Skeletal muscle tissue (tissue), 4 donors: Measurements from ENCODE around the gene UQCC5. TPM values are rescaled to one million over a fixed set of nuclear protein-coding genes. Genes with fewer than 3 reads are reported as not detected.

Experiments used
- H3K27ac ChIP-seq: one replicate; pipeline ENCODE4 v1.7.0; 2013; ENCODE audit warnings: mild to moderate bottlenecking, low read depth, low read length, inconsistent platforms
- H3K27me3 ChIP-seq, 3 donors: one replicate each; pipeline ENCODE4 v1.7.0; 2013; ENCODE audit warnings: low read length in 3 of 3; ENCODE audit not compliant: control insufficient read depth in 3 of 3, insufficient read depth in 3 of 3
- H3K36me3 ChIP-seq, 3 donors: one replicate each; pipeline ENCODE4 v1.7.0; 2013; ENCODE audit warnings: low read length in 3 of 3; ENCODE audit not compliant: control insufficient read depth in 3 of 3, insufficient read depth in 3 of 3
- H3K4me1 ChIP-seq, 3 donors: one replicate each; pipeline ENCODE4 v1.7.0; 2013; ENCODE audit warnings: low read length in 3 of 3, mild to moderate bottlenecking in 3 of 3; ENCODE audit not compliant: control insufficient read depth in 3 of 3, insufficient read depth in 3 of 3
- H3K4me3 ChIP-seq, 3 donors: one replicate each; pipeline ENCODE4 v1.7.0; 2013; ENCODE audit warnings: low read length in 3 of 3
- H3K9ac ChIP-seq, 3 donors: one replicate each; pipeline ENCODE4 v1.7.0; 2013; ENCODE audit warnings: low read length in 3 of 3, mild to moderate bottlenecking in 3 of 3, moderate library complexity in 2 of 3, low read depth in 1 of 3
- H3K9me3 ChIP-seq, 3 donors: one replicate each; pipeline ENCODE4 v1.7.0; 2013; ENCODE audit warnings: low read length in 3 of 3; ENCODE audit not compliant: control insufficient read depth in 3 of 3
- total RNA-seq: library from RNA; depleted of rRNA; stranded (reverse); fragments of >200 nt; gene quantifications from one replicate; pipeline ENCODE4 v1.2.3, GENCODE V29; 2014
- donor health status: Osteomylitis.

The UQCC5 gene
- total RNA-seq, 1 donor from 2014 or later = 1.0 TPM

DNA sequence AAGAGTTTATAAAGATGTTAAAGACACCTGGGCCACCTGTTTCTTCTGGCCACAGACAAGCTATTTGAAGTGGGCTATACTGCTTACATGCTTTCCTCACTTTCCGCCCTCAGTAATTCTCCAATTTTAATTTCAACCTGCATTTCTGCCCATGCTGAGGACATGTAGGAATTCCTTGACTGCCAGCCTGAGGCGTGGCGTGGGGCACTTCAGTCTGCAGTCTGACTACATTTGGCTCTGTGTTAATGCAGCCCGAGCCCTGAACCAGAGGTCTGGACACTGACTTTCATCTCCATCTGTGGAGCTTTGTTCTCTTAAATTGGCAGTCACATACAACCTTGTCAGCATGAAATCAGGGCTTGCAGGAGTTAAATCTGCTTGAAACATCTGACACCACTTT lies 8.5 kb downstream of the UQCC5 start:
- H3K36me3 ChIP-seq = peaks cover 3 to 24% (median 23%) of the 10 kb centered on the region in 3 donors
- peaks cover 3 to 5% (median 5%) of the 10 kb centered on the region in 3 donors for H3K4me1 ChIP-seq
- no peak overlapping the region for H3K4me3 ChIP-seq
- H3K9ac ChIP-seq = peak overlapping the region in 1 of 3 donors; percentile 9
- H3K9me3 ChIP-seq = no peaks in the 10 kb centered on the region
- H3K27ac ChIP-seq = no peak overlapping the region
- no peaks in the 10 kb centered on the region for H3K27me3 ChIP-seq

DNA sequence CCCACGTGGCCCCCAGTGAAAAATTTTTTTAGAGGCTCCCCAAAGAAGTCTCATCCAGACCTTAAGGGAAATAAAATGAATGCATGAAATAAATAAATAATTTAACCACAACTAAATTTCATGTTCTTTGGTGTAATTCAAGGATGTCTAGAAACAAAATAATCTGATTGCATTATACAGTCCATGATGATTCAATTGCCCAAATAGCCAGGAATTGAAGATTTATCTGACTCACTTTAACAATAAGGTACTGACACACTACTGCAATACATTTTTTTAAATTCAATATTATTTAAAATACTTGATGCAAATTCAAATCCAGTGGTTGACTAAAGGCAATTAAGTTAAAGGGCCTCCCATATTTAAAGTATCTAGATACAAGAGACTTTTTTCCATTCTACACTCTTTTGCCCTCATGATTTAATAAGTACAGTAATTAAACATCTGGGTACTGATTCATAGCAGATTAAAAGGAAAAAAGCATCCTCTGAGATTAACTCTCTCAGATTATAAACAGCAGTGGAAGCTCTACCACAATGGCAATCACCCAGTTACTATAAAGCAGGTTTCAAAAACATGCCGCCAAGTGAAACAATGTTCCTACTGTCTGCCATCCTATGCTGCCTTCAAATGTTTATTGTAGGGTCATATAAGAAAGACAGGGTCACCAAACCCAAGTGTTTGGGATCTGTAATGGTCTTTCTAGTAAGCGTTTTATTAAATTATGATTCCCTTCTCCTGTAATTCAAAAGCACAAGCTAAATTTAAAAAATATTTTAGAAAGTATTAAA lies 9.9 kb downstream of the UQCC5 start:
- Histone ChIP-seq H3K36me3 (peaks cover 8 to 28% (median 27%) of the 10 kb centered on the region in 3 donors), H3K9ac (no peak overlapping the region), H3K4me1 (peaks cover 3 to 9% (median 5%) of the 10 kb centered on the region in 3 donors), H3K27ac (no peak overlapping the region), H3K27me3 (no peaks in the 10 kb centered on the region), H3K4me3 (no peak overlapping the region), H3K9me3 (no peaks in the 10 kb centered on the region)

DNA sequence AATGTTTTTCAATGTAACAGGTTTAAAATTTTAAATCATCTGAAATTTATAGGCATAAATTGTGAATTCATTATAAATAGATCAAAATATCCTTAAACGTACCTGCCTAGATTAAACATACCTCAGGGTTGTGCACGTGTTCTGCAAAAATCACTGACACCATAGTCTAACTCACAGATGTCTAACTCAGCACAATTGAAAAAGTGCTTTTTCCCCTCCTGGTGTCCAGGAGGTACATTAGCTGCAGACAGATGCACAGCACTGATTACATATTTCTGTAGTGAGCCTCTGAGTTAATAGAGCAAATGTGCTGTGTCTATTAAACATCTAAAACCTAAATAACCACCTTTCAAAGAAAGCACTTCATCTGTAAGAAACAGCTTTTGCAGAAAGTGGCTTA lies 10.7 kb downstream of the UQCC5 start:
- Histone ChIP-seq H3K36me3 (peaks cover 8 to 31% (median 27%) of the 10 kb centered on the region in 3 donors), H3K4me1 (peaks cover 3 to 9% (median 5%) of the 10 kb centered on the region in 3 donors)

DNA sequence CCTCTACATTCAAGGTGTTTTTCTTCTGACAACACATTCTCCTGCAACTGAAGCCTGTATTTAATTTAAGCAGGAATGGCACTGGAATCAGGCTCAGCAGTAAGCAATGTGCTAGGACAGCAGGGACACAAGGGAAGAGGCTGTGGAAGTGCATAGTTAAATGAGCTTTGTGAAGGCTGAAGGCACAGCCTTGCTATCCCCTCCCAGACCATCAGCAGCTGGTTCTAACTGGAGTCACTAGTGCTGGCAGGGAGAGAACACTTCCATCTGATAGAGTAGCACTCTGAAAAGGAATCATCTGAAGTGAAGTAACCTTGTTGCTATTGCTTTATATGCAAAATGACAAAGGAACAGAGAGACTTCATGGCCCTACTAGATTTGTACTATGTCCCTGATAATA lies 14.7 kb downstream of the UQCC5 start:
- Histone ChIP-seq H3K27ac (no peak overlapping the region), H3K36me3 (peaks cover 16 to 46% (median 46%) of the 10 kb centered on the region in 3 donors), H3K9me3 (no peaks in the 10 kb centered on the region), H3K27me3 (no peaks in the 10 kb centered on the region), H3K4me1 (peaks cover 0 to 5% (median 0%) of the 10 kb centered on the region in 3 donors), H3K4me3 (no peak overlapping the region), H3K9ac (no peak overlapping the region)

More for the DNA sequence above, 10.7 kb downstream of the UQCC5 start:
- no peak overlapping the region for H3K9ac ChIP-seq
- no peak overlapping the region for H3K4me3 ChIP-seq
- no peaks in the 10 kb centered on the region for H3K27me3 ChIP-seq
- H3K9me3 ChIP-seq = no peaks in the 10 kb centered on the region
- H3K27ac ChIP-seq = no peak overlapping the region

DNA sequence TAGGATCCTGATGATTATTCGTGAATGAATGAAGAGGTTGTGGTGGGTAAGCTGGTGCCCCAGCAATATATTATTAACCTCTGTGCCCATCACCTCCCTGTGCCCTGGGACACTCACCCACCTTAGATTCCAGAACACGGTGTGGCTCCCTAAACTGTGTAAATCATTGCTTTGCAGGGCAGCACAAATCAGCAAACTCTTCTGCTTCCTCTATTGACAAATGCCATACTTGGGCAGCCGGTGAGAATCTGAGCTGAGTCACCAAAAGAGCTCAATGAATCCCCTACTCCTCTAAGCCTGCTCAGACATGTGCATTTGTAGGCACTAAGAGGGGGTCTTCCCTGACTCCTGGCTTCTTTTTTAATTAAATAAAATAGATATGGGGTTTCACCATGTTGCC lies 15.7 kb downstream of the UQCC5 start:
- Histone ChIP-seq H3K27me3 (no peaks in the 10 kb centered on the region), H3K4me3 (no peak overlapping the region), H3K4me1 (peaks cover 0 to 5% (median 0%) of the 10 kb centered on the region in 3 donors), H3K27ac (no peak overlapping the region), H3K9ac (no peak overlapping the region), H3K9me3 (no peaks in the 10 kb centered on the region), H3K36me3 (peaks cover 16 to 43% (median 40%) of the 10 kb centered on the region in 3 donors)

DNA sequence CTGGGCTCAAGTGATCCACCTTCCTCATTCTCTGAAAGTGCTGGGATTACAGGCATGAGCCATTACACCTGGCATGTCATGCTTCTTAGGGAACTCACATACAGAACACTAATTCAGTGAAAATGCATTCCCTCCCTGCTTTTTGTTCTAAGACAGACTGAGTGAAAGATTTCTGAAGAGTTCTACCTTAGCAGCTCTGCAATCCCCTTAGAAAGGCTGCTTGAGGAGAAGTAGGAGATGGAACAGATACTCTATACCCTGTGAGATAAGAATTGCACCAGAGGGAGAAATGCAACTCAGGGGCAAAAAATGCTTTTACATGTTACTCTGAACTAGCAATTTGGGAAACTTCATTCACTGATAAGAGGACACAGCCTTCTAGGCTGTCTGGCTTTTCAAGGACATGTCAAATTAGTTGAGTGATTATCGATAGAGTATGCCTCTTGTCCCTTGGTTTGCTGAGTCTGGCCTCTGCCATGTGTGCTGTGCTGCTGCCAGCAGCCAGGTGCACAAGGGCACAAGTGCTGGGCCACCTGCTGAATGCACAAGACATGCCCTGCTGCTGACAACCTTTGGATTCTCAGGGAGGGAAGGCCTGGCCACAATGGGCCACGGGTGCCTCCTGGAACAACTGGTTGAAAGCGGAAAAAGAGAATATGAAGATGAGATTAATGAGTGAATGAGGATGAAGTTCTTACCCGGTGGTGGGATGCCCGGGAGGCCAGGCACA lies 17.8 kb downstream of the UQCC5 start:
- H3K27ac ChIP-seq = no peak overlapping the region
- no peak overlapping the region for H3K9ac ChIP-seq
- H3K36me3 ChIP-seq = peaks cover 20 to 48% (median 41%) of the 10 kb centered on the region in 3 donors
- H3K27me3 ChIP-seq = no peaks in the 10 kb centered on the region
- H3K9me3 ChIP-seq = no peaks in the 10 kb centered on the region
- H3K4me3 ChIP-seq = no peak overlapping the region
- peaks cover 0 to 5% (median 0%) of the 10 kb centered on the region in 3 donors for H3K4me1 ChIP-seq

DNA sequence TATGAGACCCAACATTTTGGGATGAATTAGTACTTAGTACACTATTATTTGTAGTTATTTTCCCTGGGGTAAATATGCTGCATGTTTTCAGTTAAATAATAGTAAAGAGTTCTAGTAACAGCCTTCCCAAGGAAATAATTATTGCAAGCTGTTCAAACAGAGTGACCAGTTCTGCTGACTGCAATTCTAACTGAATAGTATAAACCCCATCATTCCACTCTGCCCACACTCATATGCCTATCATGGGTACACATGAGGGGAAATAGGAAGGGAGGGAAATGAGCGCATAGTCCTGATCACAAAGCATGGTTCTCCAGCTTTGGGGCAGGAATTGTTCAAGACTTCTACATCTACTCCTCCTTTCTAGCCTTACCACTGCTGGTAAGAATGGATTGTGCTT lies 18.7 kb downstream of the UQCC5 start:
- H3K4me3 ChIP-seq = no peak overlapping the region
- H3K9me3 ChIP-seq = no peaks in the 10 kb centered on the region
- H3K27ac ChIP-seq = no peak overlapping the region
- H3K4me1 ChIP-seq = peaks cover 0 to 5% (median 0%) of the 10 kb centered on the region in 3 donors
- no peaks in the 10 kb centered on the region for H3K27me3 ChIP-seq
- no peak overlapping the region for H3K9ac ChIP-seq
- H3K36me3 ChIP-seq = peaks cover 25 to 53% (median 46%) of the 10 kb centered on the region in 3 donors

DNA sequence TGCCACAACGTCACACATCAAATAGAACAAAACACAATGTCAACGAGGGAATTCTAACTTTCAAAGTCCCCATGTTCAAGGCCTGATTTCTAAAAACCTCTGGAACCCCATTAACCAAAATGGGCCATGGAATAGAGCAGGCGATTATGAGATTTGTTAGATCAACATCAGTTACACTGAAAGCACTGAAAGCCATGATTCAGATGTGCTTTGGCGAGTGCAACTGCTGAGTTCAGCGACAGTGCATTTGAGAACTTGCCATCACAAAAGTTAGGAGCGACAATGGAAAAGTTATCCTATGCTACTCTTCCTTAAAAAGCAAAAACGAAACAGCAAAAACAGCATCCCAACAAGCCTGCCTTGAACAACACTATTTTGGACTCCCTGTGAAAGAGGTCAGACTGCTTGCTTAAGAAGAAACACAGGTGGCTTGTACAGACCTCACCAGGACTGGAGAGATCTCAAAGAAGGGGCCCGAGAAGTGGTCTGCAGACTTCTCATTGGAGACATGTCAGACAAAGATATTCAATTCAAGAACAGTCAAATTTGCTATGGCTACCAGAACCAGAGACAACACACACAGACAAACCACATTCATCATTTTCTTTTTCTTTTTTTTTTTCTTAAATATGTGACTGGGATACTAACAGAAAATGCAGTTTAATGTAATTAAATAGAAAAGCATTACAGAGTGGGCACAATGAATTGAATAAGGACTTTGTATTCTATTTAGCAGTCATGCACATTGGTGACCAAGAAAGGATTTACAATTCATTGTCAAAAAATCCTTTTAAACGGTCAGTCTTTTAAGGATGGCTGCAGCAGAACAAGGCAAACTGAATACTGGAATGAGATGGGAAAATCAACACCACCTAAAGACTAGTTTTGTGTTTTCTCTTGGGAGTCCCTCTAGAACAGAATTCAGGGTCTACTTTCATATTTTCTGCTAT lies 20.9 kb downstream of the UQCC5 start:
- H3K27me3 ChIP-seq = no peaks in the 10 kb centered on the region
- peaks cover 29 to 53% (median 53%) of the 10 kb centered on the region in 3 donors for H3K36me3 ChIP-seq
- no peaks in the 10 kb centered on the region for H3K4me1 ChIP-seq
- no peak overlapping the region for H3K27ac ChIP-seq
- no peak overlapping the region for H3K4me3 ChIP-seq
- H3K9me3 ChIP-seq = no peaks in the 10 kb centered on the region
- H3K9ac ChIP-seq = no peak overlapping the region

DNA sequence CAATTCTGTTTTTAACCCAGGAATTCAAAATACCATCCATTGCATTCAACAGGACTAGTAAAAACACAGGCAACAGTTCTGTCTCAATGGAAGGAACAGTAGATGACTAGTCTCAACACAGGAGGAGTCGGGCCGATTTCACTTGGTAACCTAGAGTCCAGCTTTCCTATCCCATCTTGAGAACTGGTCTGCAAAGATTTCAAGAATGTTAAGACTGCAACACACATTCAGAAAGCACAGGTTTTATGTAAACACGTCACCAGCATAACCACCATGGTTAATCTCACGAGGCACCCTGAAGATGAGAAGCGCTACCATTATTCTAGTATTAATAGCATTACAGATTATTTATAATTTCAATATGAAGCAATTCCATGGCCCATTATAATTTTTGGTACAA lies 22.0 kb downstream of the UQCC5 start:
- Histone ChIP-seq H3K4me3 (no peak overlapping the region), H3K4me1 (no peaks in the 10 kb centered on the region), H3K27me3 (no peaks in the 10 kb centered on the region), H3K9me3 (no peaks in the 10 kb centered on the region), H3K9ac (no peak overlapping the region), H3K27ac (no peak overlapping the region), H3K36me3 (peaks cover 32 to 56% (median 54%) of the 10 kb centered on the region in 3 donors)
